Amniotic stem cell (primary cell): ENCODE measurements around the gene STK24.

ENCODE experiments used
- DNase-seq: peaks from one replicate; lab custom pipeline; 2025; lab: John Stamatoyannopoulos, UW

STK24 gene

DNA sequence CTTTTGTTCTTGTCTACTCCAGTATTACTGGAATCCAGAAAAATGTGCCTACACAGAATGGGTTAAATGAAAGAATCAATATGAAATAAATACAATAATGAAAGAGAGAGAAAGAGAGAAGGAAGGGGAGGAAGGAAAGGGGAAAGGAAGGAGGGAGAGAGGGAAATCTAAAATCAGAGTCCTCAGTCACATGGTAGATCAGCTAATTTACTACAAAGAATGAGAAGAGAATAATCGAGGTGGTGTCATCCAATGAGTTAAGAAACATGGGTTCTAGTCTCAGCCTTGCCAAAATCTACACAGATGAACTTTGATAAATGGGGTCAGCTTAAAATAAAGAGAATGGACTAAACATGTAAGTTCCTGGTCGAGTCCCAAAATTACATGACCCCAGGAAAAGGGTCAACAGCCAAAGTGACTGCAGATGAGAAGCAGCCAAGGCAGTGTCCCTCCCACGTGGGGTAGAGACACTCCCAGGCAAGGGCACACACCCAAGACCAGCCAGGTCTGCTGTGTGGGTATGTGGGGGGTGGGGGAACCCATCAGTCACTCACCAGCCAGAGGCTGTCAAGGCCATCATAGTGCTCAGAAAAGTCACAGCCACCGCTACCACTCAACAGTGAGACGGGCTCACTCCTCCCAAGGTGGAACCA lies 103.6 kb downstream of the STK24 start:
- no peak for DNase-seq

DNA sequence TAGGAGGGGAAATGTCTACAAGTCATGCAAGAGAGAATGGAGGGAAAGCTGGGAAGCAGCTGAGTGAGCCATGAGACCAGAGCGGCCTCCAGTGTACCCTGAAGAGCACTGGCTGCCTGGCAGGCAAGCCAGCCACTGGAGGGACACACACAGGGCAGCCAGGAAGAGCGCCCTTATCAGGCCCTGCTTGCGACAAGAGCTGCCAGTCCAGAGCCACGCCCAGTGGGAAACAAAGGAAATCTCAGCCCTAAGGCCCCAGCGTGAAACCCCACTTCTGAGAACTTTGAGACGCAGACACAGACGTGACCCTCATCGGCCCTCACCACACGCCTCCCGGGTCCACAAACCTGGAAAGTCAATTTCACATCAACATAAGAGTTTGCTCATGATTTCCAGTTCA lies 105.0 kb downstream of the STK24 start:
- no peak for DNase-seq

DNA sequence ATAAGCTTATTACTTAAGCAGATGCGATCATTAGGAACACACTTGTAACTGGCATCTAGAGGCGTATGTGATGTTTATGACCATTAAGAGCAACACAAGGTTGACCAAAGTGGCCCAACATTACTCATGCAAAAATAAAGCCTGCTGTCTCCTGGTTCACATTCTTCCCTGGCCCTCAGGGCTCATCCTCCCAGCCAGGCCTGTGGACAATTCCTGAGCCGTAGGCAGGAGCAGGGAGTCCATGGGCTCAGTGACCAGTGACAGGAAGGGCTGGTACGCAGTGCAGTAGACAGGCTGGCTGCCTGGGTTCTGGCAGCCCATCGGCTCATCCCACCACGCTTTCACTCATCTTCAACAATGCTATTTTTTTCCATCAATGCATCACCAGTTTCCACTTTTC lies 106.0 kb downstream of the STK24 start:
- DNase-seq, result no peak

DNA sequence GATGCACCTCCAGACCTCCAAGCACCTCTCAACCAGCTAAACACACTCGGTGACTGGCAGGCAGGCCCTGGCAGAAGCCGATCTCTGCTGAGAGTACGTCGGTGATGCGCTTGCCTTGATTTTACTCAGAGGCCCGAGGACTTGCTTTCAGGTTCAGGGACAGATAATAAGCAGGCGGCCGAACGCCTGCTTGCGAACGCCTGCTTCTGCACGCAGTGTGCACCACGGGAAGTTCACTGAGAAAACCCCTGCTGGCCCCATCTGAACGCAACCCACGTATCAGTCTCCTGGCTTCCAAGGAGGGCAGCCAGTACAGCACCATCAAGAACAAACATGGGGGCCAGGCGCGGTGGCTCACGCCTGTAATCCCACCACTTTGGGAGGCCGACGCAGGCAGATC lies 108.0 kb downstream of the STK24 start:
- no peak for DNase-seq

DNA sequence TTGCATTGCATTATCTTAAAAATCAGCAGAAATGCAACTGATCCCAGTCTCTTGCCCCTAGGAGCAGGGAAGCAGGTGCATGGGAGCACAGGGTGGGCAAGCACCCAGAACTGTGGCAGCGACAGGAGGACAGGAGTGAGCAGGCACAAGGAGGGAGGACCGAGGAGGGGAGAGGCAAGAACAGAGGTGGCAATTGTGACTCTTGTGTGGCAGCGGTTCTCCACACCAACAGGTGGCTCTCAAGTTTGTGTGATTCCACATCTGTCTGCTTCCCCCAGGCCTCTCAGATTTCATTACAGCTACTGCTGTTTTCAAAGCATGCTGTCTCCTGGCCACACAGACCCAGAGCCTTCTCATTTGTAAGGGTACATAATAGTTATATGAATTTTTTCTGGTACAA lies 108.5 kb downstream of the STK24 start:
- no peak for DNase-seq

DNA sequence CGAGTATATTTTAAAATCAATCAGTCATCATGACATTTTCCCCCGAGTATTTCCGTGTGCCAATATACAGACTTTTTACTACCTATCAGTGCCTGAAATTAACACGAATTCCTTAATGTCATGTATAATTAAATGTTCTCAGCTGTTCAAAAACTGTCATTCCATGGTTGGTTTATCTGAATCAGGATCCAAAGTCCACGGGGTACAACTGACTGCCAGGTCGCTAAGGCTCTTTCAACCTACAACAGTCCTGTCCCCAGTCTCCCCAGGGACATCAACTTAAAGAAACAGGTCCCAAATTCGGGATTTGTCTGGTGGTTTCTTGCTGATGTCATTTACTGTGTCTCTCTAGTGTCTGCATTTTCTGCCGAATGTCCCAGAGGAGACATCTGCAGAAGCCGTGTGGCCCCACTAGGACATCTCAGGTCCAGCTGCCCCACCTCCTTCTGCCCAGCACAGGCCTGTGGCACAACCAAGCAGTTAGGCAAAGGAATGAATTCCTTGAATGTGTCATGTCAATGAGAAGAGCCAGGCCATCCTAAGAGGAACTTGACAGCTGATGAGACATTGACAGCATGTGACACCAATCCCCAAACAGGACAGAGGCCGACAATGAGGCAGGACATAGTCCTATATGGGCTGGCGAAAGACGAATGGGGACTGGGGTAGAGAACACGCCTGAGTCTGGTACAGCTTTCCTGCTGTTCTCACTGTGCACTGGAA lies 109.5 kb downstream of the STK24 start:
- no peak for DNase-seq

DNA sequence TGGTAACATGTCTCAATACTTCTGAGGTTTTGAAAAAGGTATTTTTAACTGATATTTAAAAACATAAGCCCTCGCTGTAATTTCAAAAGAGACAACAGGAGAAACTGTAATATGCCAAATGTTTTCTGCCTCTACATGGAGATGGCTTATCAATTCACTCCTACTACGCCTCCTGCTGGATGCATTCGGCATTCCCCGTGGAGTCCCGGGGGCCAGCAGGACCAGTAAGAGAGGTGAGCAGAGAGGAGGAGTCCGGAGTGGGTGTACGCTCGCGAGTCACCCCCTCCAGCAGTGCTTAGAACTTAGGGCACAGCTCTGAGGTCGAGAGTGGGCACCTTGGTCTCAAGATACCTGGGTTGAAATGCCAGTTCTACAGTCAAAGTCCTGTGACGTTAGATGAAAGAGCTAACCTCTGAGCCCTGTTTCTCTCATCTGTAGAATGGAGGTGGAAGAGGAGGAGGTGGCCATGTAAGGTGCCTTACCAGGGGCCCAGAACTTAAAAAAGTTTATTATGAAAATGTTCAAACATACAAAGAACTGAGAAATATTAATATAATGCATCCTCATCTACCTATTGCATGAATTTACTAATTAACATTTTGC lies 110.2 kb downstream of the STK24 start:
- no peak for DNase-seq

DNA sequence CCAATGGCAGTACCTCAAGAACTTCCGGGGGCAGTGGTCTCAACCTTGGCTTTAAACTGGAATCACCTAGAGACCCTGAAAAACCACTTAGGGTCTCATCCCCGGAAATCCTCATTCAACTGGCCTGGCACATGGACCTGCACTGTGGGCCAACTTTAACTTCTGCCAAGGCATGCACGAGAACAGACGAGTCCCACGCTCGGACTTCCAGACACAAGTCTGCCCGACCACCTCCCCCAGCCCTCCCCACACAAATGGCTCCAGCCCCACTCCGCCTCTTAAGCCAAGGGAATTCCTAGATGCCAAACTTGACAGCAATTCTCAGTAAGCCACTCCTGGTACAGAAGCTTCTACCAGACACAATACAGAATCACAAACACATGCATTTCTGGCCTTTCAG lies 114.0 kb downstream of the STK24 start:
- DNase-seq, result no peak

DNA sequence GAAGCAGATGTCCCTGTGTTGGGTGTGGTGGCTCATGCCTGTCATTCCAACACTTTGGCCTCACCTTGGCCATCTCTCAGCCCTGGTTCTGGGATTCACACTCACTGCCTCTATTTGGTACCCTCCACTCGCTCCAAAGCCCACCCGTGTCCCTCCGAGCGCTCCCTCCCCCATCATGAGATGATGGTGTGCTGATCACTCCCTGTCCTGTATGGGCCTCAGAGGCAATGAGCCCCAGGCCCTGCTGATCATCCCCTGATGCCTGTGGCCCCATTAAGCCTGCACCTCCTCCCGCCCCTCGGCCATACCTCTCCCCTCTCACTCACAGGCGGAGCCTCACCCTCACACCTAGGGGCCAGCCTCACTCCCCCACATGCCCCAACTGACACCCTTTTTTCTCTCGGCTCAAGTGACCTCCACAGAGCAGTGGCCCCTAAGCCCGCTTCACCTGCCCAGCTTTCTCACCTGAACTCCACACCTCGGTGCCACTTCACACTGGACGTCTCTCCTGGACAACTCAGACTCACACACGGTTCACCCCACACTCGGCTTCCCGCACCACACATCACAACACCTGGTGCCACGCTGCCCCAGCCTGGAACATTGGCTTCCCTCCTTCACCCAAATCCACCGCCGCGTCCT lies 114.5 kb downstream of the STK24 start:
- DNase-seq, result no peak

DNA sequence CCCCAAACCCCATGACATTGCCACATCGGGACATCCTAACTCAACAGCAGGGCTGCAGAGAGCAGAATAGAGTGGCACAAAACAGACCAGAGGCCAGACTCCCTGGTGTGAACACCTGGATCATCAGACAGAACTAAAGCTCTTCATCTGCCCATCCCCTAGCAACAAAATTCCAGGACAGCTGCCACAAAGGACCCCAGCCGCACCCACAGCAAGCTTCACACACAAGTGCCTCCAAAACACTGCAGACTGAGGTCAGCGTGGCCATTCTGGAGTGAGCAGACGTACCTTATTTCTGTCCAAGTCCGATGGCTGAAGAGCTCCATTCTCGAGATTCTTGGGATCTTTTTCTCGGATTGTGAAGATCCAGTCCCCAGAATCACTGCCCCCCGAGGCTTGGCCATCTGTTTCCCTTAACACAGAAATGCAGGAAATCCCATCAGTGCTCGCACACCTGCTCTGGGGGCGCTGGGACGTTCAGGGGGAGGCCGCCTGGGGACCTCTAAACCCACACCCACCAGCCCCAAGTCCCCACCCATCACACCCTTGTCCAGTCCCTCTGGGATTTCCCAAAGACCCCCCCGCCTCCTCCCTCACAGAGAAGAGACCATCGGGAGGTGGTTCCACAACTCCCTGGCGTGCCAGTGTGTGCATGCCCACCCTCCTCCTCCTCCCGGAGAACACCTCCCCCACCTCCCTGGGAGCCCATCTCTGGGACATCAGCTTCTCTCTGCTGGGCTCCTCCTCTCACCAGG lies 115.2 kb downstream of the STK24 start:
- DNase-seq, result no peak

DNA sequence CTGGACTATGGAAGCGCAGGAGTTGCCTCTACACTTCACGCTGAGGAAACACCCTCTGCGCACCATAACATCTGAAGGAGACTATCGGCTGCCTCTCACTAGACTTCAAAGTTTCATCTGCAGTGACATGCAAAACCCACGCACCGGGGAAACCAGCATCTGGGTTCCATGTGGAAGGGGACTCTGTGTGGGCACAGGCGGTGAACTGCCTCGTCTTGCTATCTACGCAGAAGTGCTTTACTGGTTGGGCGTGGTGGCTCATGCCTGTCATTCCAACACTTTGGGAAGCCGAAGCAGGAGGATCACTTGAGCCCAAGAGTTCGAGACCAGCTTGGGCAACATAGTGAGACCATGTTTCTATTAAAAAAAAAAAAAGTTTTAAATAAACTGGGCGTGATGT lies 116.4 kb downstream of the STK24 start:
- DNase-seq, result no peak

DNA sequence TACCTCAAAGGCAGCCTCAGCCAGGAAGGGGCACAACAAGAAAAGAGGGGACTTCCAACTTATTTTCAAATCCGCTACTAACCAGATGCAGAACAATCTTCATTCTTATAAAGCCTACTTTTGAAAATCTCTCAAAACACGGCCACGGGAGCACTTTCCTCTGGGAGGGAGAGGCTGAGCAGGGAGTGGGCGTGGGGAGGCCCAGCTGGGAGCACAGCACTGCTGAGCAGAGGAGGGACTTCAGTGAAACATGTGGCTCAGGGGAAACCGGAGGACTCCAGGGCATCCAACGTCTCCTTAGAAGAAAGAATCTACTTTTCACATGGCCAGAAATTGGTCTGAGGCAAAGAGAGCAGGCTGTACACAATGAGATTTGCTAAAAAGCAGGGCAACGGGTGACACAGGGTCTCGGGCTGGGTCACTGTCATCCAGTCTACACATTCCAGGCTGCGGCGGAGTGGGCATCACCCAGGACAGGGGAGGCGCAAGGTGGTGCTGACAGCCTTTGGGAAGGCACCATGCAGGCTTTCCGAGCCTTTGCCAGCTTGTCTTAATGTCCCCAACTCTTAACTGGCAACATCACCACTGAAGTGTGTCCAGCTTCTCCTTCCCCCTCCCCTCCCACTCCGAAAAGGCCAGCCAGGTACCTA lies 117.1 kb downstream of the STK24 start:
- DNase-seq, result no peak

DNA sequence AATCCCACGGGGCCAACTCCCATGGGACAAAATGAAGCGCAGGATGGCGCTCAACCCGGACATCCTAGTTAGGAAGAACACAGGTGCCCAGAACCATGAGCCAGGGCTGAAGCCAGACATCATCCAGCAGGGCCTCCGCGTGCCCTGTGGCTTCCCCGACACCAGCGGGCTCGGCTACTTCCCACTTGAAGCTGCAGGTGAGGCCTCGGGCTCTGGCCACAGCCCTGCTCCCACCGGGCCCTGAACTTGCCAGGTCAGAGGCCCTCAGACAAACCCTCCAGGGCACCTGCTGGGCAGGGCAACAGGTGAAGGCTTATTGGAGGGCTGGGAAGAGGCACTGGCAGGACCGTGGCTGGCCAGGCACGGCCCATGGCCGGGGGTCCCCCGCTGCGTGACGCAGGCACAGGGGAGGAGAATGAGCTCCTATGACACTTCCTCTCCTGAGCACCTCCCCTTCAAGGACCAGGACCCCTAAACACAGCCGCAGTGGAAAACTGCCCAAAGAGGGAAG lies 117.7 kb downstream of the STK24 start:
- DNase-seq, result no peak

DNA sequence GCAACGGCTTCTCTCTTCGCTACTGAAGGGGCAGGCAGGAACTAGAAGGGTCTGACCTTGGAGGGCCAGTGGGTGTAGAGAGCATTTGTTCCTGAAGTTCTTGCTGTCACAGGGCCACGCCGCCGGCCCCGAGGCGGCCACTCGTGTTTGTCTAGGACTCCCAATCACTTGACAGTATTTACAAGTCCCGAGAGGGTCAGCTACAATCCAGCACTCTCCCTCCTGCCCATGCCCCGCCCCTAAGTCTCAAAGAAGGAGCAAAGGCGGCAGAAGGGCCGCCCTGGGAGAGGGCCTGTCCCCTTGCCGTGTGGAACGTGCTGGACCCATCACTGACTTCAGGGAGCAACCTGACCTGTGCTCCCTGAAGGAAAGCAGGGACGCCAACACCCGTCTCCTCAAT lies 118.5 kb downstream of the STK24 start:
- no peak for DNase-seq

DNA sequence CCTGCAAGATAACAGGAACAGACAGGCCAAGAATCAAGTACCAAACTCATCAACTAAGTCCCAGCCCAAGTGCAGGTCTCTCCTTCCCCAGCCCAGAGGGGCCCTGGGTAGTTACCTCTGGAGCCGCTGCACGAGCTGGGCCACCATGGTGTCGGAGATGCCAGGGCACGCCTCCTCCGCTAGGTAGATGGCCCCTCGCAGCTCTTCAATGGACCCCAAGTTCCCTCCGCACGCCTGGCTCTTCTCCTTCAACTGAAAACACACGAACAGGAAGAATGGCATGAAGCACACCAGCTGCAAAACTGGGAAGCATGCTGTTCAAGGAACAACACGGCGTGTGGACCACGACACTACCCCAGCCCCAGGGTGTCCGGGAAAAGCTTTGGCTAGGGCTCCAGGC lies 119.9 kb downstream of the STK24 start:
- no peak for DNase-seq

DNA sequence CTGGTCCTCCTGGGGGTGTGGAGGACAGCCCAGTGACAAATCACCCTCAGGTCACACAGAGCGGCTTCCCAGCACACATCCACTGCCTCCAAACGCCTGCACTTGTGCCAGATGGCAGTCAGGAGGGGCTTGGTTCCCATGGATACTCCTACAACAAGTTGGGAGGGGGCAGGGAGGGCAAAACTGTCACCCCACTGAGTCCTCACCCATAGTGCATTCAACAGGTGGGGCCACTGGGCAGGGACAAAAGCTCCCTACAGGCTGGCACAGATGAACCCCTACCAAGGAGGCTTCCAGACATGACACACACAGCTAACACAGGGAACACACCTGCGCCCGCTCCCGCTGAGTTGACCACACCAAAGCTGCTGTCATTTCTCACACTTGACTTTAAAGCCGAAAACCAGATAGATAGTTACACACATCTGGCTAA lies 120.5 kb downstream of the STK24 start:
- no peak for DNase-seq

DNA sequence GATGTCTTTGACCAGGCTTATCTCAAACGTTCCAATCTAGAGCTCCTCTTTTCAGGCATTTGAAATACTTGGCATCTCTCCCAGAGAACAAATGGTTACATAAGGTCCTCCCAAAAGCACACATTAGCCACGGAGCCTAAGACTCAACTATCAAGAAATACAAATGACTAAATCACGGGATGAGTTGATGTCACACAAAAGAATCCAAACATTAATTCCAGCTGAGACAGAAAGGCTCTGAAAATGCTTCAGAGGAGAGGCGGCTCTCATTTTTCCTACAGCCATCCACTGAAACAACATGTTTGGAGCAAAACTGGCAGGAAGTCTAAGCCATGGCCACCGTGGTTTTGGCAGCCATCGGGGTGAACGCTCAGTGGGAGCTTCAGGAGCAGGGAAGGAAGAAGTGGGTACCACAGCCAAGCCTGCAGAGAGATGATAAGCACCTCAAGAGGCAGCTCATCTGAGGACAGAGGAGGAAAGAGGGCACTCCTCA lies 122.5 kb downstream of the STK24 start:
- DNase-seq, result peak; percentile 72

DNA sequence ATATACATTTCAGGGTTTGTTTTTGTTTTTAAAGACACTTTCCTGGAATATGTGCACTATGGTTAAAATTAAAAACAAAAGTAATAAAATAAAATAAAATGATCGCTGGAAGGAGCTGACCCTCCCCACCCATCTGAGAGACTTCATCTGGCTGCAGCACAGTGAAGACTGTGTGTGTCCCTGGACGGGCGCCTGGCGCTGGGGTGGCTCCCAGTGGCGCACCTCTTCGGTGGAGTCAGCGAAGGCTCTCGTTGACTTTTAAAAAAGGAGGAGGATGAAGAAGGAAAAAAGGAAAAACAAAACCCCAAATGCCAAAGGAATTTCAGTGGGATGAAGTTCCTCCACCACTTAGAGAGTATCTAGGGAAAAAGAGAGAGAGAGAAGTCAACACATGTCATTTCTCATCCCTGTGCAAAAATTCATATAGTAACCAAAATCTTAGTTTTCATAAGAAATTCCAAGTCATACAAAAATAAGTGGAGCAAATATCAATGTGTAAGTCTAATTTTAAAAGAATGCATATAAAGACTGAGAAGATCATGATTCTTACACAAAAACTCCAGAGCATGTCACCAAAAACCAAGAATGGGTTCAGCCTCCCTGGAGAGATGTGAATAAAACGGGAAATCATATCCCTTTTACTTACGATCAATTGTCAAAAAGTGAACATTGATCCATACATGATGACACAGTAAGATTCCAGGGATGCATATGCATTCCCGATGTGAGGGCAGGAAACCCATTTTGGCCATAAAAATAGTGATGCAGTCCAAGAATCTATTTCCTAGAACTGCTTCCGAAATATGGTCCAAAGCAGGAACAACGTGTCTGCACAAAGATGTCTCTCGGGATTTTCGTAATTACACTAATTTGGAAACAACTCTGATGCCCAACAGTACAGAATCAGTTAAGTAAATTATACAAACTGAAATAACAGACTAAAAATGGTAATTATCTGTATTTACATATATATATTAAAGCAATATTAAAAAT lies 123.8 kb downstream of the STK24 start:
- no peak for DNase-seq

DNA sequence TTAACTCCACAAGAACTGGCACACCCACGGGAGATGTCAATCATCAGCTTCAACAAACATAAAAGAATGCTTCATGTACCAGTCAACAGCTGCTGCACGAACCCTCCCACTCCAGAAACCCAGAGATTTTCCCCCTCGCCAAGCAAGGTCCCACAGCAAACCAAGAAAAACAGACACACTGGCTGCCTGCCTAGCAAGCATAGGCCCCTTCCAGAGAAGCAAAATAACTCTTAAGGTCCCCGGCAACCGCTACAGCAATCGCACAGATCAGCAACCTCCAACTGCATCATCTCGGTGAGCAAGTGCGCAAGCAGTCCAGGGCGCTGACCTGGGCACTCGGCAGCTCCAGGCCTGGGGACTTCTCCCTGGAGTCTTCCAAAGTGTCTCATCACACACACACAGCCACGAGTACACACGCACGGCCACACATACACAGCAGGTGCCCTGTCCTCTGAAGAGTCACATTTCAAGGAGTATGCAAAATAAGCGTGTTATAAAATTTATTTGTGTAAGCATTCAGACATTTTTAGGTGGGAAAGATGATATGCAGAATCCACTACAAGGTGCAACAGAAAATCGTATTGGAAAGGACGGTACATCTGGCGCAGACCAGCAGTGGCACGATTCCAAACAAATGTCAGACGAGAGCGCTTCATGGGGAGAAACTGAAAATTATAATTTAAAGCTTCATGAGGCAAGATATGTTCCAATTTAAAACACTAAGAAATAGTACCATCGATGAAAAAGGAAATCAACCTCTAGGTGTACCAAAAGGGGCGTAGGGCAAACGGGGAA lies 125.0 kb downstream of the STK24 start:
- no peak for DNase-seq
